ENCODE measurements around the gene RETREG1.

GRCh38 chr5:16548812-16549211, 68.0 kb downstream of the RETREG1 start:
- no peak for TF ChIP-seq POLR2AphosphoS5 (IDR thresholded peaks at IDR 0.05; ENCODE audit: borderline replicate concordance, low read depth, low read length)
- no peak for TF ChIP-seq EZH2 (IDR thresholded peaks at IDR 0.05)
